Heart left ventricle (tissue), 16 donors: ENCODE data around the gene CCL18. TPM values are rescaled to one million over a fixed set of nuclear protein-coding genes. Genes with fewer than 3 reads are reported as not detected.
"Not testable (repeated sequence)": the region's sequence is repeated elsewhere in the genome, so short reads cannot be mapped to it uniquely, and the experiment has no call there.

Source experiments
- ATAC-seq, 4 donors: fragments of 200-7000 bp; cut with Tn5 transposase; one replicate each; pipeline ENCODE4 v1.9.1; 2020 to 2022; ENCODE audit warnings: moderate library complexity in 4 of 4, mild to moderate bottlenecking in 3 of 4, moderate number of reproducible peaks in 1 of 4
- DNase-seq, 5 donors: peaks; one replicate each; pipeline ENCODE4 v3.0.0-alpha.2; 2020
- H3K27ac ChIP-seq, 12 donors: fragments of 200-600 bp; sonication (generic) in 4 of 12; one replicate each; pipeline versions ENCODE4 v1.5.0 to v1.8.0; 2016 to 2022; ENCODE audit warnings: mild to moderate bottlenecking in 2 of 12
- H3K27me3 ChIP-seq, 9 donors: fragments of 200-600 bp; sonication (generic) in 2 of 9; one replicate each; pipeline versions ENCODE4 v1.5.1 to v1.8.0; 2016 to 2022; ENCODE audit warnings: mild to moderate bottlenecking in 3 of 9
- H3K36me3 ChIP-seq, 9 donors: fragments of 200-600 bp; sonication (generic) in 2 of 9; one replicate each; pipeline versions ENCODE4 v1.5.0 to v1.8.0; 2018 to 2022; ENCODE audit warnings: mild to moderate bottlenecking in 2 of 9
- H3K4me1 ChIP-seq, 12 donors: fragments of 200-600 bp; sonication (generic) in 4 of 12; one replicate each; pipeline versions ENCODE4 v1.5.0 to v1.8.0; 2016 to 2022; ENCODE audit warnings: mild to moderate bottlenecking in 3 of 12
- H3K4me3 ChIP-seq, 12 donors: fragments of 200-600 bp; sonication (generic) in 4 of 12; one replicate each; pipeline versions ENCODE4 v1.5.0 to v1.8.0; 2017 to 2022; ENCODE audit warnings: mild to moderate bottlenecking in 9 of 12, moderate library complexity in 4 of 12
- H3K9me3 ChIP-seq, 12 donors: fragments of 200-600 bp; sonication (generic) in 4 of 12; one replicate each; pipeline versions ENCODE4 v1.5.0 to v1.8.0; 2016 to 2022; ENCODE audit warnings: mild to moderate bottlenecking in 1 of 12
- POLR2A ChIP-seq, 2 donors: fragments of 450-650 bp; IDR thresholded peaks; one replicate each; pipeline ENCODE4 v1.6.1; 2017; ENCODE audit warnings: antibody characterized with exemption in 2 of 2, mild to moderate bottlenecking in 2 of 2, moderate library complexity in 2 of 2
- WGBS, 4 donors: extraction: QIAGEN DNeasy Blood & Tissue Kit in 2 of 4; methylation state at CpG; one replicate each; pipeline versions ENCODE4 v1.1.5 to v1.1.7; 2013 to 2018; 5-methylcytosine and 5-hydroxymethylcytosine counted together
- intact Hi-C, 10 donors: fragments of 100-400 bp; cut with DNase I; formaldehyde crosslinking; loops; one replicate each; pipeline versions ENCODE4 v1.11.1 to v1.14.2; 2022
- long read RNA-seq, 3 donors: library from polyadenylated mRNA; unstranded; transcript quantifications; one replicate each; pipeline ENCODE4 v2.0.0, GENCODE V29; 2020 to 2021
- polyA plus RNA-seq, 2 donors: library from polyadenylated mRNA; stranded (reverse); fragments of 200-250 nt; gene quantifications; one replicate each; pipeline ENCODE4 v1.2.3, GENCODE V29; 2013
- total RNA-seq, 9 donors: library from RNA; depleted of rRNA in 2 of 9; stranded (reverse); fragments of >200 nt in 2 of 9; fragmentation: NEBNext Ultra II Directional in 3 of 9; extraction: Animal tissue kit (Norgen Biotek cat#: 25700) in 3 of 9; gene quantifications; one replicate each; pipeline versions ENCODE4 v1.1.0 to v1.2.4, GENCODE V29; 2016 to 2023
- TF ChIP-seq, protein P1 (sequence below), 12 donors: fragments of 200-600 bp; sonication (generic) in 4 of 12; IDR thresholded peaks; one replicate each; pipeline versions ENCODE4 v1.5.0 to v1.8.0; 2018 to 2022; ENCODE audit warnings: antibody characterized with exemption in 12 of 12, mild to moderate bottlenecking in 5 of 12
- donor health status: ischemic (EF 13 %, LVEDD 7.1; RV severe dilation, severe dysfunction).
- donor health status: healthy with polysubstance abuse.
- donor health status: DM: no; HTN: yes; CAD: no.
- donor health status: DM: no; HTN: no; CAD: no.
- donor health status: ischemic (EF 25% LVEDD 6.9; RV normal size, moderate dysfunction).
- donor health status: ischemic (EF 25% LVEDD 5.7; RV mildly dilated, moderate dysfunction).
- donor health status: healthy.
- donor health status: DM: yes; HTN: yes; CAD: no.
- donor health status: ischemic (EF 35%, LVEDD 5.7; RV mildly dilated, moderate dysfunction).
- donor health status: nonischemic (EF 11% LVEDD 7.7; RV severe dilation, severe dysfunction).
- donor health status: DM: yes; HTN: yes; CAD: no.
- donor health status: PGD.
- donor health status: ischemic (EF 29% LVEDD 5.4; RV normal size, mild dysfunction).
- donor health status: nonischemic (EF 23%, LVEDD 6.1; RV moderate dilation, normal function).

The CCL18 gene, protein sequence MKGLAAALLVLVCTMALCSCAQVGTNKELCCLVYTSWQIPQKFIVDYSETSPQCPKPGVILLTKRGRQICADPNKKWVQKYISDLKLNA
- total RNA-seq (10 to 100 TPM in 2 of 9 donors, 1 to 10 TPM in 5, under 1 TPM in 2; 0.40 to 31.9 (median 4.1) TPM), polyA plus RNA-seq (under 1 TPM; 0.30 to 0.53 TPM)
- long read RNA-seq, donor 1, partial matches to known transcripts: 0 of 1 reads
- long read RNA-seq, donor 1, other reads (novel, unspliced or antisense): 0 of 1 reads
- long read RNA-seq, donor 2: 0 reads
- long read RNA-seq, donor 3: 0 reads

DNA sequence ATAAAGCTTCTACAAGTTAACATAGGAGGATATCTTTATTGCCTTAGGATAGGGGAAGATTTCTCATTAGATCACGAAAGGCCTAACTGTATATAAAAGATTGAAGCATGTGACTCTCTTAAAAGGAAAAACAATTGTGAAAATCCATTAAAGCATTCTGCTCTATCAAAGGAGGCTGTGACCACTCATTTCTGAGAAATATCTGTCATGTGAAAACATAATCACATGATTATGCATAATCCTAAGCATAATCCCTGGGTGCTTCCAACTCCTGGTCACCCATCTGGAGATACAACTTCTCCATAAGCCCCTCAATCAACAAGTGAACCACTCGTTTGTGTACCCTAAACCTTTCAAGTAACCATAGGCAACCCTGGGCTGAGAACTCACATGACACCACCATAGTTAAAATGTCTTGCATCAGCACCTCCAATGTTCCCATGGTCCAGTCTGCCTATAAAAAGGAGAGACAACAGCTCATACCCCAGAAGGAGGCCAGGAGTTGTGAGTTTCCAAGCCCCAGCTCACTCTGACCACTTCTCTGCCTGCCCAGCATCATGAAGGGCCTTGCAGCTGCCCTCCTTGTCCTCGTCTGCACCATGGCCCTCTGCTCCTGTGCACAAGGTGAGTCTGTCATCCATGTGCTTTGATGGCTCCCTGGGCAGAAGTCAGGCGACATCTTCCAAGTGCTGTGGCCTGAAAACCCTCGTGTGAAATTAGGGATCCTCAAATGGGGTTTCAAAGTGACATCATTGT is at the start of gene CCL18:
Gene CCL18 (plus strand): TSS at position 487 of the 756 bp plus-strand sequence. CDS start 71 bp downstream, at position 558.
- ATAC-seq (no peak), DNase-seq (no peak)
- H3K4me1 ChIP-seq: no peaks in the 10 kb centered on the region
- H3K27me3 ChIP-seq: no peaks in the 10 kb centered on the region
- 72 to 77% (median 74%) methylated on average over 5 of the region's 5 CpGs for WGBS, 4 donors
- no peak within 1 kb of the TSS for H3K4me3 ChIP-seq
- no peaks in the 10 kb centered on the region for H3K36me3 ChIP-seq
- H3K9me3 ChIP-seq: no peaks in the 10 kb centered on the region
- intact Hi-C loops: no loop called here
- H3K27ac ChIP-seq: no peak within 1 kb of the TSS
- no peak for TF ChIP-seq POLR2A (IDR thresholded peaks at IDR 0.05)
- TF ChIP-seq, protein P1, sequence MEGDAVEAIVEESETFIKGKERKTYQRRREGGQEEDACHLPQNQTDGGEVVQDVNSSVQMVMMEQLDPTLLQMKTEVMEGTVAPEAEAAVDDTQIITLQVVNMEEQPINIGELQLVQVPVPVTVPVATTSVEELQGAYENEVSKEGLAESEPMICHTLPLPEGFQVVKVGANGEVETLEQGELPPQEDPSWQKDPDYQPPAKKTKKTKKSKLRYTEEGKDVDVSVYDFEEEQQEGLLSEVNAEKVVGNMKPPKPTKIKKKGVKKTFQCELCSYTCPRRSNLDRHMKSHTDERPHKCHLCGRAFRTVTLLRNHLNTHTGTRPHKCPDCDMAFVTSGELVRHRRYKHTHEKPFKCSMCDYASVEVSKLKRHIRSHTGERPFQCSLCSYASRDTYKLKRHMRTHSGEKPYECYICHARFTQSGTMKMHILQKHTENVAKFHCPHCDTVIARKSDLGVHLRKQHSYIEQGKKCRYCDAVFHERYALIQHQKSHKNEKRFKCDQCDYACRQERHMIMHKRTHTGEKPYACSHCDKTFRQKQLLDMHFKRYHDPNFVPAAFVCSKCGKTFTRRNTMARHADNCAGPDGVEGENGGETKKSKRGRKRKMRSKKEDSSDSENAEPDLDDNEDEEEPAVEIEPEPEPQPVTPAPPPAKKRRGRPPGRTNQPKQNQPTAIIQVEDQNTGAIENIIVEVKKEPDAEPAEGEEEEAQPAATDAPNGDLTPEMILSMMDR (IDR thresholded peaks at IDR 0.05): no peak

DNA sequence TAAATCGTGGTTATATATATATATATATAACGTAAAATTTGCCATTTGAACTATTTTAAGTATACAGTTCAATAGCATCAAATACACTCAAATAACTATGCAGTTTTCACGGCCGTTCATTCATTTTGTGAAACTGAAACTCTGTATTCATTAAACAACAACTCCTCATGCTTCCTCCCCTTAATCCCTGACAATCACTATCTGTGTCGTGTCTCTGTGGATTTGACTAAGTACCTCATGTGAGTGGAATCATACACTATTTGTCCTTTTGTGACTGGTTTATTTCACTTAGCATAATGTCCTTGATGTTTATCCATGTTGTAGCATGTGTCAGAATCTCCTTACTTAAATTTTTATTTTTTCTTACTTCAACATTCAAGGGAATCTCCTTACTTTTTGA is 49.1 kb upstream of the CCL18 start:
- H3K4me3 ChIP-seq: no peak overlapping the region
- ATAC-seq (no peak), DNase-seq (no peak)
- H3K36me3 ChIP-seq: no peaks in the 10 kb centered on the region
- peaks cover 0 to 20% (median 5%) of the 10 kb centered on the region in 12 donors for H3K9me3 ChIP-seq
- H3K27ac ChIP-seq: no peak overlapping the region
- TF ChIP-seq, protein P1 (IDR thresholded peaks at IDR 0.05): no peak
- no peak for TF ChIP-seq POLR2A (IDR thresholded peaks at IDR 0.05)
- peaks cover 0 to 13% (median 0%) of the 10 kb centered on the region in 12 donors for H3K4me1 ChIP-seq
- peaks cover 0 to 7% (median 0%) of the 10 kb centered on the region in 9 donors for H3K27me3 ChIP-seq
- 79 to 87% (median 80%) methylated on average over 5 of the region's 5 CpGs for WGBS, 4 donors
- intact Hi-C loops: no loop called here

DNA sequence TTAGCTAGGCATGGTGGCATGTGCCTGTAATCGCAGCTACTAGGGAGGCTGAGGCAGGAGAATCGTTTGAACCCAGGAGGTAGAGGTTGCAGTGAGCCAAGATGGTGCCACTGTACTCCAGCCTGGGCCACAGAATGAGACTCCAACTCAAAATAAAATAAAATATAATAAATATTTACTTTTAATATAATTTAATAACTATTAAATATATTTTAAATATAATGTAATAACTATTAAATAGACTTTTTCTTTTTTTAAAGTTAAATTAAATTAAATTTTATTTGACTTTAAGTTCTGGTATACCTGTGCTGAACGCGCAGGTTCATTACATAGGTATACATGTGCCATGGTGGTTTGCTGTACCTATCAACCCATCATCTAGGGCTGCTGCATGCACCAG is 48.2 kb upstream of the CCL18 start:
- ATAC-seq, intact Hi-C loops, DNase-seq, H3K36me3 ChIP-seq, H3K4me3 ChIP-seq, H3K27ac ChIP-seq, H3K27me3 ChIP-seq: not testable (repeated sequence)
- Histone ChIP-seq H3K4me1 (peaks cover 0 to 13% (median 0%) of the 10 kb centered on the region in 12 donors), H3K9me3 (peaks cover 0 to 20% (median 5%) of the 10 kb centered on the region in 12 donors)
- WGBS, 4 donors: 89 to 92% (median 91%) methylated on average over 4 of the region's 4 CpGs

DNA sequence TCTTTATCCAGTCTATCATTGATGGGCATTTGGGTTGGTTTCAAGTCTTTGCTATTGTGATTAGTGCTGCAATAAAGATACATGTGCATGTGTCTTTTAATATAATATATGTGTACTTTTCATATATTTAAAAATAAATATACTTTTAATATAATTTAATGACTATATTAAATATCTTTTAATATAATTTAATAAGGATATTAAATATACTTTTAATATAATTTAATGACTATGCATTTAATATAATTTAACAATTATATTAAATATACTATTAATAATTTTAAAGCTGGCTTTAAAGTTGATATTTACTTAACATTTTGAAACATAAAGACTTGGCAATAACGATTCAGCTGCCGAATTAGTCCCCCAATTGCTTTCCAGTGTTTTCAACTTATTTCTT is 47.5 kb upstream of the CCL18 start:
- TF ChIP-seq, protein P1 (IDR thresholded peaks at IDR 0.05): no peak
- no peak for TF ChIP-seq POLR2A (IDR thresholded peaks at IDR 0.05)

More for the DNA sequence above, 47.5 kb upstream of the CCL18 start:
- ATAC-seq: no peak
- H3K4me1 ChIP-seq: peaks cover 0 to 13% (median 0%) of the 10 kb centered on the region in 12 donors
- intact Hi-C loops: no loop called here
- 93 to 97% (median 96%) methylated on average over 2 of the region's 2 CpGs for WGBS, 4 donors
- H3K27me3 ChIP-seq: peaks cover 0 to 7% (median 0%) of the 10 kb centered on the region in 9 donors
- H3K36me3 ChIP-seq: no peaks in the 10 kb centered on the region
- DNase-seq: no peak
- H3K4me3 ChIP-seq: no peak overlapping the region
- peaks cover 0 to 14% (median 2%) of the 10 kb centered on the region in 12 donors for H3K9me3 ChIP-seq
- H3K27ac ChIP-seq: no peak overlapping the region
